A549 treated with AZD2906 at 1 μM for 4 hours (cell line): Measurements from ENCODE around the gene GNA12. TPM values are rescaled to one million over a fixed set of nuclear protein-coding genes. Genes with fewer than 3 reads are reported as not detected.

ENCODE experiments used
- total RNA-seq: library from RNA; stranded (reverse); fragments of 200-300 nt; extraction: Qiagen RNA extraction; gene quantifications from 5 replicates; pipeline ENCODE4 v1.2.3, GENCODE V29; 2022

The GNA12 gene, protein sequence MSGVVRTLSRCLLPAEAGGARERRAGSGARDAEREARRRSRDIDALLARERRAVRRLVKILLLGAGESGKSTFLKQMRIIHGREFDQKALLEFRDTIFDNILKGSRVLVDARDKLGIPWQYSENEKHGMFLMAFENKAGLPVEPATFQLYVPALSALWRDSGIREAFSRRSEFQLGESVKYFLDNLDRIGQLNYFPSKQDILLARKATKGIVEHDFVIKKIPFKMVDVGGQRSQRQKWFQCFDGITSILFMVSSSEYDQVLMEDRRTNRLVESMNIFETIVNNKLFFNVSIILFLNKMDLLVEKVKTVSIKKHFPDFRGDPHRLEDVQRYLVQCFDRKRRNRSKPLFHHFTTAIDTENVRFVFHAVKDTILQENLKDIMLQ
- 39.7 to 43.3 TPM (median 40.8 TPM) in 5 replicates for total RNA-seq

GRCh38 chr7:2844153-2845033 lies at the start of gene GNA12:
Gene GNA12 (minus strand): TSS chr7:2844308. CDS start chr7:2844161, 147 bp downstream.

DNA sequence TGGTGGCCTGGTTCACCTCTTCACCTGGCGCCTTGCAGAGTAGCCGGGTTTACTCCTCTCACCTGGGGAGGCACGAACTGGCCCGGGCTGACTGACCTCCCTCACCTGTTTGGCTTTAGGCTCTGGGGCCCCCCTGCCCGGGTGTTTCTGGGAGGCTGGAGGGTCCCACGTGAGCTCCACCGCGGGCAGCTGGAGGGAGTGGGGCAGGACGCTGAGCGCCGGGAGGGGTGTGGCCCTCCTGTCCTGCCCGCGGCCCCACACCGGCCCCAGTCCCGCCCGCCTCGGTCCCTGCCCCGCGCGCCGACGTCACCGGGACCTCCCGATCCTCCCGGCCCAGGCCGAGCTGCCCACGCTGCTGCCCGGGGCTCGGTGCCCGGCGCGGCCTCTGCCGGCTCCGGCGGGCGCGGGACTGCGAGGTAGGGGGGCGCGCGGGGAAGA lies 156.2 kb downstream of the GNA12 start, which contains the start of gene AMZ1:
TSS of gene AMZ1 (plus strand) at position 322 of the 438 bp plus-strand sequence. CDS start 12,250 bp downstream, outside the sequence.

Other genes with a start within 250 kb of the GNA12 start
- 38.6 to 54.1 TPM (median 48.7 TPM) in 5 replicates for gene TTYH3, start 212.3 kb downstream of the GNA12 start, total RNA-seq
- gene AMZ1, start 156.1 kb downstream of the GNA12 start, total RNA-seq: 0.05 to 0.08 TPM (median 0.06 TPM) in 5 replicates
- 1.5 to 2.3 TPM (median 2.0 TPM) in 5 replicates for gene CARD11, start 199.6 kb upstream of the GNA12 start, total RNA-seq